HG02943 (cell line): ENCODE measurements around the gene ADM2.

Experiments used
- ATAC-seq: cut with Tn5 transposase; IDR thresholded peaks from one replicate; pipeline ENCODE4 v1.9.1; 2021; ENCODE audit warnings: mild to moderate bottlenecking, low read depth, moderate library complexity; ENCODE audit not compliant: unreplicated experiment

ADM2 gene

GRCh38 chr22:50483556-50483955 is 2.2 kb downstream of the ADM2 start:
- no peak for ATAC-seq

DNA sequence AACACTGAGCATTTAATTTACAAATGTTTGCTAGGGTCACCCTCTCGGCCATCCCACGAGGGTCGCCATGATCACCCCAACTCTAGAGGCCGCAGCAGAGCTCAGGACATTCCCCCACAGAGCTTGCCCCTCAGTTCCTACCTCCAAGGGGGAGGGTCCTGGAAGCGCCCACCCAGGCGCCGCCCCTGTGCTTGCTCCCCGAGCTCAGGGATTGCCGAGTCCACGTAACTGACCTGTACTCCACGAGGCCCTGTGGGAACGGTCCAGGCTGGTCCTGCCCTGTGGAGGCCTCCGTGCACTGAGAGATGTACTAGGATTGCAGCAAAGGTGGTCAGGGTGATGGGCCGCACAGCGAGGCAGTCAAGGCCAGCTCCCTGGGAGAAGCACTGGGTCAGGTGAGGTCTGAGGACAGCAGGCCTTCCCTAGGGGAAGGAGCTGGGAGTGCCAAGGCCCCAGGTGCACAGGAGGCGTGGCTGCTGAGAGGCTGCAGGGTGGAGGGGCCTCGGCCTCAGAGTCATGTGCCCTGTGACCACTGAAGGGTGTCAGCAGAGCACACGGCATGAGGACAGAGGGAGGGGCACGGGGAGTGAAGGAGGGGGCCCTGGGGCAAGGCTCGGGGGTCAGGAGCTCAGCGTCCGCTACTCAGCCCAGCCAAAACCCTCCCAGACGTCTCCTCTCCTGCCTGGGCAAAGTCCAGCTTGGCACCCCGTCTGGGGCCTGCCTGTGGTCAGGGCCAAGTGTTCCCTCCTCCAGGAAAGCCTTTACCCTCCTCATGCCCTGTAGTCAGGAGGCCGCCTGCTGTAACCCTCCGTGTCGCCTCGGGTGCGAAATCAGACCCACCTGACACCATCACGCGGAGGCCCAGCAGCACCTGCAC is 2.9 kb downstream of the ADM2 start:
- no peak for ATAC-seq

GRCh38 chr22:50485221-50486131 is 4.1 kb downstream of the ADM2 start:
- no peak for ATAC-seq

- ATAC-seq: no peak
Observed at GRCh38 chr22:50486561-50487289, 5.4 kb downstream of the ADM2 start, which contains the start of gene MIOX. MIOX (plus strand) TSS chr22:50486859; CDS start chr22:50486898, 39 bp downstream.

DNA sequence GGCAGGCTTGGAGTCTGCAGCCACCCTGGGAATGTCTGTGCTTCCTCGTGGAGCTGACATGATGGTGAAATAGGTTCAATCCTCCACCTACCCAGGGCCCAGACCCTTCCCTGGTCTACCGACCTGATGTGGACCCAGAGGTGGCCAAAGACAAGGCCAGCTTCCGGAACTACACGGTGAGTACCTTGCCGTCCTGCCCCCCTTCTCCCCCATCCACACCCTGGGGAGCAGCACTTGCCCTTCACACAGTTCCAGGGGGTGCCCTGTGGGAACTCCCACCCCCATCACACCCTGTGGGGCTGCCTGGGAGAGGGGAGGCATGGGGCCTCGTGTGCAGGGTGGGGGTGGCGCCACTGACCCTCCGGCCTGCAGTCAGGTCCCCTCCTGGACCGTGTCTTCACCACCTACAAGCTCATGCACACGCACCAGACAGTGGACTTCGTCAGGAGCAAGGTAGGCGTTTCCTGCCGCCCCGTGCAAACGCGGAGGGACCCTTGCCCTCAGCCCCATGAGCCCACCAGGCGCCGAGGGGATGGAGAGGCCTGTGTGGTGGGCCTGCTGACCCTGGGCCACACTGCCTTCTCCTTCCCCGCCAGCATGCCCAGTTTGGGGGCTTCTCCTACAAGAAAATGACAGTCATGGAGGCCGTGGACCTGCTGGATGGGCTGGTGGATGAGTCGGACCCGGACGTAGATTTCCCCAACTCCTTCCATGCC is 6.1 kb downstream of the ADM2 start:
- no peak for ATAC-seq

DNA sequence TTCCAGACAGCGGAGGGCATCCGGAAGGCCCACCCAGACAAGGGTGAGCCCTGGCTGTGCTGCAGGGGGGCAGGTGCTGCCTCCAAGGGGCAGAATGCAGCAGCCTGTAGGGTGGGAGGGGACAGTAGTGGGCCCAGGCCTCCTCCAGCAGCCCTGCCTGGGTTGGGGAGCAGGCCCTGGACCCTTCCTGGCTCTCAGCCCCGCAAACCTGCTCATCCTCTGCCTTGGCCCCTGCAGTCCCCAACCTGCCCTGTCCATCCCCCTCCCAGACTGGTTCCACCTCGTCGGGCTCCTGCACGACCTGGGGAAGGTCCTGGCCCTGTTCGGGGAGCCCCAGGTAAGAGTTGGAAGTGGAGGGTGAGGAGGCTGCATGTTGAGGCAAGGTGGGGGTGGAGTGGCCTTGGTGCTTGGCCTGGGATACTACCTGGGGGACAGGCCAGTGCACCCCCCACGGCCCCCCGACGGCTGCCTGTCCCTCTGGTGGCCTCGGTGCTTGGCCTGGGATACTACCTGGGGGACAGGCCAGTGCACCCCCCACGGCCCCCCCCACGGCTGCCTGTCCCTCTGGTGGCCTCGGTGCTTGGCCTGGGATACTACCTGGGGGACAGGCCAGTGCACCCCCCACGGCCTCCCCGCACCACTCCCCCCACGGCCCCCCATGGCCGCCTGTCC is 6.8 kb downstream of the ADM2 start:
- ATAC-seq: no peak

- ATAC-seq: no peak
Observed at GRCh38 chr22:50488886-50489285, 7.5 kb downstream of the ADM2 start.

- no peak for ATAC-seq
Observed at GRCh38 chr22:50489363-50490243, 8.3 kb downstream of the ADM2 start.

- no peak for ATAC-seq
Observed at GRCh38 chr22:50490531-50491308, 9.4 kb downstream of the ADM2 start.

DNA sequence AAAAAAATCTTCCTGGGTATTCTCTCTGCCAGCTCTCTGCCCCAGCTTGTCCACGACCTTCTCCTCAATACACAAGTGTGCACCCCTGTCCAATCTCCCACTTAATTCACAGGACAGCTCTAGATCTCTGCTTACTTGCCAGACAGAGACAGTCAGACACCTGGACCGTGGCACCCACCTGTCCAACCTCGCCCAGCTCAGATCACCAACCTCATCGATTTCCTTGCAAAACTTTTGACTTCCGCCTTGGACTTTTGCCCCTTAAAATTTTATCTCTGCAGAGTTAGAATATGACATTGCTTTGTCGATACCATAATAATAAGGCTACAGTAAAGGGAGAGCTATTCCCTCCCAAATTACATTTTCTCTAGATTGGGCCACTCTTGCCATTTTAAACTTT is 15.8 kb downstream of the ADM2 start:
- no peak for ATAC-seq

DNA sequence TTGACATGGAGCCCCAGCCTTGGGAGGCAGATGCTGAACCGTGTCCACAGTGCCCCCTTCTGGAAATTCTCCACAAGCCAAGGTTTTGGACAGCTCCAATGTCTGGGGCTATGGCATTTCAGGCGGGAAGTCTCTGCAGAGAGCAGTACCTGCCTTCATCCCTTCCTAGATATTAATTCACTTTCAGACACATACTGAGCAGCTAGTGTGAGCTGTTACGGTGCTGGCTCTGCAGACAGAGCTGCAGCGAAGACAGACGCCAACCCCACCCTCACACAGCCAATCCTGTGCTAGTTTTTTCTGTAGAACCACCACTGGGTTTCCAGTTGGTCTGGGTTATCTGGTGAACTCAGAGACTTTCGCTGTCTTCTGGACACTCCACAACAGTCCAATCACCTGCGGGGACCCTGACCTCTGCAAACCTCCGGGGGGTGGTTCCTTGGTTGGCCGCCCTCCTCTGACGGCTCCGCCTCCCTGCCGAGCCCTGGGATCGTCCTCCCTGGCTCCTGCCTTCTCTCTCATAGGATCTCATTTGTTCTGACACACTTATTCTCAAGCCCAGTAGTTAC is 17.1 kb downstream of the ADM2 start:
- ATAC-seq: no peak

DNA sequence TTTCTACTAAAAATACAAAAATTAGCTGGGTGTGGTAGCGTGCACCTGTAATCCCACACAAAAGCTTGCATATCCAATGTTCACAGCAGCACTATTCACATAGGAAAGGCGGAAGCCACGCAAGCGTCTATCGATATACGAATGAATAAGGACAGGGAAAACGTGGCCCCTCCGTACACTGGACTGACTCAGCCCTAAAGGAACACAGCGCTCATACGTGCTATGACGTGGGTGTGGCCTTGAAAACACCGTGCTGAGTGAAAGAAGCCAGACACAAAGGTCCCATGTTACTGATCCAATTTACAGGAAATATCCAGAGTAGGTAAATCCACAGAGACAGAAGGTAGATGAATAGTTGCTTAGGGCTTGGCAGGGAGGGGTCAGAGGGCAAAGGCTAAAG is 19.1 kb downstream of the ADM2 start:
- ATAC-seq: no peak

DNA sequence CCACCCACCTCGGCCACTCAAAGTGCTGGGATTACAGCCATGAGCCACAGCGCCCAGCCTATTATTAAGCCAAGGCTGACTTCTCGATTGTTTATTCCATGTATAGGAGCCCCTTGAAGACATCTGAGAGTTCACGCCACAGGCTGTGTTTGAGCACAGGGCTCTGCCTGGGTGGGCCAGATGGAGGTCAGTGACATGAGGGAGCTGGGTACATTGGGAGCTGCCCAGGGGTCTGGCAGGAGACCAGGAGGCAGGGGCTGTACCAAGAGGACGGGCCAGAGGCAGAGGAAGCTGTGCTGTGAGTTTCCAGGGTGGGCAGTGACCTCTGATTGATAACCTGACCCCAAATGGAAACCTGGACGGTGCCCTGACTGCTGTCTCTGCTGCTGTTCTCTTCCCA is 20.8 kb downstream of the ADM2 start:
- no peak for ATAC-seq

DNA sequence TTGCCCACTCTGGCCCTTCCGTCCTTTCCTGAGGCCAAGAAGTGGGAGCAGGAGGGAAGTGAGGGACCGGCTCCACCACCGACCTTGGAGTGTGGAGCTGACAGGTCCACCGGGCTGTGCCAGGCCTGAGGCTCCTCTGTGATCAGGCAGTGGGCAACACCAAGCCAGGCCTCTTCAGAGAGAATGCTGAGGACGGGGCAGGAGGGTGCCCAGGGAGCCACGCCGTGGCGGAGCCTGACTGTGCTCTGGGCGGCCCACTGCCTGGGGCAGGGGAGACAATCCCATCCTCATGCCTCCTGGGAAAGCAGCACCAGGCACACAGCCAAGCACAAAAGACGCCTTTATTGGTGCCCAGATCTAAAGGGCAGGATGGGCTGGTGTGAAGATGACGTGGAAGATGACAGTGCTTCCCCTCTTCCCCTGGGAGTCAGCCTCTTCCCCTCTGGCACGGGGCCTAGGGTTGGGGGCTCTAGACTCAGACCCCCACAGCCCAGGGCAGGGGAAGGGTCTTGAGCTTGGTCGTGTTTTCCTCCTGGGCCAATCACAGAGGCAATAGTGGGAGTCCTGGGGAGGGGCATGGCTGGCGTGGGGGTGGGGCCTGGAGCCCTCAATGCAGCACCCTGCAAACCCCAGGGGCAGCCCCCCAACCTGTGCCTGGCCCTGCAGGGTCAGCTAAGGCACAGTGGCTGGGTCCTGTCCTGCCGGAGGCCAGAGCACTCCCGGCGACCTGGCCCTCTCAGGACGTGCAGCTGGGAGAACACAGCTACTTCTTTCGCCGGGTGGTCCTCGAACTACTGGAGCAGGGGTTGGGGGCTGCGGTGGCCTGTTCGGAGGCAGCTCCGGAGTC is 21.5 kb downstream of the ADM2 start:
- no peak for ATAC-seq

DNA sequence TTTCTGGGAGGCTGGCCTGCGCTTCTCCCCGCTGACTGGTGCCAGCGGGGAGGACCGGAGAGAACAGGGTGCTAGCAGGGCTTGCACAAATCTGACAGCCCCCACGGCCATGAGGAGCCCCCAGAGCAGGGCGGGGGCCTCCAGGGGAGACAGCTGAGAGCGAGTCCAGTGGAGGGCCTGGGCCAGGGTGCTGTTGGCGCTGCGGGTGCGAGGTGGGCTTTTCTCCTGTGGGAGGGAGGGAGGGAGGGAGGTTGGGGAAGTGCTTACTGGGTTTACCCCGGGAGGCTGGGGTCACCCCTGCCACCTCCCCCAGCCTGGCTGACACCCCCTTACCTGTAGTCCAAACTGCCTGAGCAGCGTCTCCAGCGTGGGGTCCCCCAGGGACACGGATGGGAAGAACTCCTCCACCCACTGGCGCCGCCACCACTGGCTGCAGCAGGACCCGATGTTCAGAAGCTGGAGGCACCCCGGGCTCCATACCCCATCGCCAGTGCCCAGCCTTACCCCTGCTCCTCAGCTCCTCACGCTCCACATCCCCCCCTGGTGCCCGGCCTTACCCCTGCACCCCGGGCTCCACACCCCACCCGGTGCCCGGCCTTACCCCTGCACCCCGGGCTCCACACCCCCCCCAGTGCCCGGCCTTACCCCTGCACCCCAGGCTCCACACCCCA is 22.3 kb downstream of the ADM2 start:
- no peak for ATAC-seq
